OCI-LY7 (cell line): Measurements from ENCODE around the gene C6orf136. TPM values are rescaled to one million over a fixed set of nuclear protein-coding genes. Genes with fewer than 3 reads are reported as not detected.

Source experiments
- BruUV-seq: library from RNA; stranded (reverse); fragments of 400-500 nt; replicated peaks from 2 replicates; lab custom pipeline; 2021; lab: Mats Ljungman, UMichigan
- CTCF ChIA-PET: fragments of 300-600 bp; sonication (Branson Sonifier 250); formaldehyde crosslinking; loops from one replicate; lab custom pipeline; 2022; ENCODE audit warnings: antibody characterized with exemption; ENCODE audit not compliant: unreplicated experiment; lab: Charles Lee
- POLR2A ChIA-PET: fragments of 300-600 bp; sonication (Branson Sonifier 250); formaldehyde crosslinking; loops from one replicate; lab custom pipeline; 2022; ENCODE audit warnings: antibody characterized with exemption; lab: Charles Lee
- DNase-seq: peaks from one replicate; pipeline ENCODE4 v3.0.0-alpha.2; 2015; ENCODE audit warnings: low spot score
- H2AFZ ChIP-seq: fragments of 200-600 bp; sonication (generic), shearing (Covaris generic); 2 replicates; pipeline ENCODE4 v1.6.1; 2014; ENCODE audit warnings: mild to moderate bottlenecking, antibody characterized with exemption, low read length, moderate library complexity
- H3K27ac ChIP-seq: fragments of 200-600 bp; sonication (generic); 2 replicates; pipeline ENCODE4 v1.5.1; 2014; ENCODE audit warnings: mixed run types, low read depth, mild to moderate bottlenecking, moderate library complexity, low read length, inconsistent platforms; ENCODE audit not compliant: poor library complexity, severe bottlenecking
- H3K36me3 ChIP-seq: fragments of 200-600 bp; sonication (generic); 2 replicates; pipeline ENCODE4 v1.6.1; 2014; ENCODE audit warnings: mild to moderate bottlenecking, antibody characterized with exemption, low read length, moderate library complexity, mixed read lengths; ENCODE audit not compliant: insufficient read depth
- H3K4me1 ChIP-seq: fragments of 200-600 bp; sonication (generic); 2 replicates; pipeline ENCODE4 v1.5.1; 2014; ENCODE audit warnings: mild to moderate bottlenecking, low read length; ENCODE audit not compliant: insufficient read depth, poor library complexity, severe bottlenecking
- H3K4me2 ChIP-seq: fragments of 200-600 bp; sonication (generic); 2 replicates; pipeline ENCODE4 v1.6.1; 2014; ENCODE audit warnings: mild to moderate bottlenecking, low read length
- H3K4me3 ChIP-seq: fragments of 200-600 bp; sonication (generic); 2 replicates; pipeline ENCODE4 v1.5.1; 2014; ENCODE audit warnings: mild to moderate bottlenecking, low read depth, low read length; ENCODE audit not compliant: poor library complexity, severe bottlenecking
- H3K79me2 ChIP-seq: fragments of 200-600 bp; sonication (generic); 2 replicates; pipeline ENCODE4 v1.6.1; 2016; ENCODE audit warnings: low read depth, mild to moderate bottlenecking, low read length, moderate library complexity, mixed read lengths; ENCODE audit not compliant: insufficient read depth
- H3K9me2 ChIP-seq: fragments of 200-600 bp; sonication (generic); 2 replicates; pipeline ENCODE4 v1.6.1; 2016; ENCODE audit warnings: mild to moderate bottlenecking, low read length, mixed read lengths; ENCODE audit not compliant: insufficient read depth
- H3K9me3 ChIP-seq: fragments of 200-600 bp; sonication (generic); 2 replicates; pipeline ENCODE4 v1.6.1; 2014; ENCODE audit warnings: mild to moderate bottlenecking, mixed run types, low read length, mixed read lengths
- H4K20me1 ChIP-seq: fragments of 200-600 bp; sonication (generic); 2 replicates; pipeline ENCODE4 v1.6.1; 2014; ENCODE audit warnings: mild to moderate bottlenecking, antibody characterized with exemption, low read length, moderate library complexity, mixed read lengths; ENCODE audit not compliant: insufficient read depth
- CTCF ChIP-seq: fragments of 200-600 bp; sonication (generic); conservative IDR thresholded peaks from 2 replicates; pipeline ENCODE4 v1.5.1; 2014; ENCODE audit warnings: mild to moderate bottlenecking, antibody characterized with exemption, low read length, moderate library complexity, mixed read lengths
- EZH2phosphoT487 ChIP-seq: fragments of 200-600 bp; sonication (generic); IDR thresholded peaks from 2 replicates; pipeline ENCODE4 v1.6.1; 2018; ENCODE audit warnings: low read depth, borderline replicate concordance, mild to moderate bottlenecking, mixed run types, antibody characterized with exemption, low read length, moderate library complexity, mixed read lengths
- intact Hi-C: fragments of 100-400 bp; cut with micrococcal nuclease; formaldehyde crosslinking; loops from one replicate; pipeline ENCODE4 v1.10.0; 2022; ENCODE audit not compliant: unreplicated experiment
- total RNA-seq, 2 experiments: library from RNA; depleted of rRNA in 1 of 2; stranded (reverse); fragments of >200 nt in 1 of 2; shearing (Covaris generic) in 1 of 2; gene quantifications; 2 replicates each; pipeline ENCODE4 v1.2.3, GENCODE V29; 2014 to 2022

The C6orf136 gene
- total RNA-seq, 2 experiments from 2014 or later = 14.7 to 26.7 TPM

GRCh38 chr6:30603961-30604360 is 43.0 kb upstream of the C6orf136 start:
- Histone ChIP-seq H3K9me2 (no peaks in the 10 kb centered on the region), H2AFZ (no peak overlapping the region), H3K27ac (no peak overlapping the region), H3K79me2 (peaks cover 5% of the 10 kb centered on the region; the same call in 1 of the 2 replicates), H3K4me1 (no peaks in the 10 kb centered on the region), H3K36me3 (peaks cover 100% of the 10 kb centered on the region), H3K4me3 (no peak overlapping the region), H3K9me3 (no peaks in the 10 kb centered on the region), H3K4me2 (no peak overlapping the region), H4K20me1 (0 out of 2 replicates have a peak, but pooled peaks cover 6% of the 10 kb centered on the region)
- DNase-seq = no peak
- ChIA-PET POLR2A (interaction anchor here (1.6 kb wide), 1 partner anchor 10 kb away, joined by 5 read pairs; no protein-coding TSS in a partner anchor), CTCF (no interaction called here)
- no peak for TF ChIP-seq EZH2phosphoT487
- TF ChIP-seq CTCF = no peak
- BruUV-seq = TSS peak; percentile 31
- intact Hi-C loops = no loop called here

GRCh38 chr6:30610065-30610464 is 36.9 kb upstream of the C6orf136 start:
- Histone ChIP-seq H3K9me3 (no peaks in the 10 kb centered on the region), H3K79me2 (peaks cover 40% of the 10 kb centered on the region; the same call in 1 of the 2 replicates), H3K36me3 (peaks cover 93% of the 10 kb centered on the region), H3K9me2 (no peaks in the 10 kb centered on the region), H3K27ac (no peak overlapping the region), H3K4me3 (no peak overlapping the region), H3K4me1 (peaks cover 27% of the 10 kb centered on the region), H2AFZ (no peak overlapping the region), H4K20me1 (peaks cover 36% of the 10 kb centered on the region; the same call in 1 of the 2 replicates), H3K4me2 (no peak overlapping the region)
- ChIA-PET CTCF (no interaction called here), POLR2A (no interaction called here)
- intact Hi-C loops = no loop called here
- TF ChIP-seq CTCF (no peak), EZH2phosphoT487 (no peak)
- BruUV-seq = no TSS peak
- DNase-seq = no peak

GRCh38 chr6:30611150-30611855 is 35.6 kb upstream of the C6orf136 start:
- peaks cover 52% of the 10 kb centered on the region for H3K79me2 ChIP-seq
- CTCF ChIA-PET = interaction anchor here (0.6 kb wide), 1 partner anchor 113 kb away, joined by 3 read pairs; no protein-coding TSS in a partner anchor

More at GRCh38 chr6:30611150-30611855, 35.6 kb upstream of the C6orf136 start:
- intact Hi-C loops = no loop called here
- TF ChIP-seq EZH2phosphoT487 (no peak), CTCF (no peak)
- no TSS peak for BruUV-seq
- Histone ChIP-seq H3K4me2 (peak overlapping the region; percentile 12; the same call in 1 of the 2 replicates), H2AFZ (no peak overlapping the region), H3K4me1 (peaks cover 27% of the 10 kb centered on the region), H3K36me3 (peaks cover 89% of the 10 kb centered on the region), H3K9me3 (no peaks in the 10 kb centered on the region), H3K27ac (no peak overlapping the region), H3K4me3 (no peak overlapping the region), H4K20me1 (peaks cover 36% of the 10 kb centered on the region; the same call in 1 of the 2 replicates), H3K9me2 (no peaks in the 10 kb centered on the region)
- no peak for DNase-seq
- POLR2A ChIA-PET = interaction anchor here (1.2 to 3.6 kb wide), 2 partner anchors 12 to 19 kb away, joined by 3 to 38 read pairs; no protein-coding TSS in a partner anchor
